ENCODE measurements around the gene CPN1.

GRCh38 chr10:100128951-100129350, 47.3 kb upstream of the CPN1 start:
- TF ChIP-seq EZH2 (optimal IDR thresholded peaks at IDR 0.05; ENCODE audit: low read depth, low read length) (no peak), CTCF (IDR thresholded peaks at IDR 0.05; ENCODE audit: low read length) (no peak), EZH2phosphoT487 (IDR thresholded peaks at IDR 0.05; ENCODE audit: low read length) (no peak)
